Caco-2 (cell line): Measurements from ENCODE around the gene KRTAP5-3. TPM values are rescaled to one million over a fixed set of nuclear protein-coding genes. Genes with fewer than 3 reads are reported as not detected.

Source experiments
- BruUV-seq: library from RNA; stranded (reverse); fragments of 400-500 nt; replicated peaks from 2 replicates; lab custom pipeline; 2021; lab: Mats Ljungman, UMichigan
- CTCF ChIA-PET: fragments of 300-600 bp; sonication (Branson Sonifier 250); formaldehyde crosslinking; loops from one replicate; lab custom pipeline; 2022; ENCODE audit warnings: antibody characterized with exemption; lab: Charles Lee
- POLR2A ChIA-PET: fragments of 300-600 bp; sonication (Branson Sonifier 250); formaldehyde crosslinking; loops from one replicate; lab custom pipeline; 2022; ENCODE audit warnings: antibody characterized with exemption; lab: Charles Lee
- DNase-seq, 2 experiments: peaks; one replicate each; pipeline versions ENCODE4 v3.0.0 to v3.0.0-alpha.2; 2020 to 2022
- H3K27me3 ChIP-seq: replicated peaks from 2 replicates; pipeline ENCODE4 v1.6.0; 2011; ENCODE audit warnings: low read length; ENCODE audit not compliant: control insufficient read depth, insufficient read depth
- H3K36me3 ChIP-seq: 2 replicates; pipeline ENCODE4 v1.5.1; 2011; ENCODE audit warnings: low read length; ENCODE audit not compliant: control insufficient read depth, insufficient read depth
- H3K4me1 ChIP-seq: fragments of 250-450 bp; sonication (Bioruptor Pico); 2 replicates; pipeline ENCODE4 v1.5.1; 2020; ENCODE audit warnings: mild to moderate bottlenecking
- H3K4me3 ChIP-seq: 2 replicates; pipeline ENCODE4 v1.5.1; 2011; ENCODE audit warnings: low read depth, mild to moderate bottlenecking, control low read depth, low read length
- H3K9me3 ChIP-seq: fragments of 250-450 bp; sonication (Bioruptor Pico); 2 replicates; pipeline ENCODE4 v1.5.1; 2020; ENCODE audit warnings: mild to moderate bottlenecking, moderate library complexity
- H3K27ac Mint-ChIP-seq: one replicate; pipeline ENCODE4 v1.8.0; 2022; ENCODE audit warnings: mixed read lengths; ENCODE audit not compliant: unreplicated experiment
- H3K27me3 Mint-ChIP-seq: one replicate; pipeline ENCODE4 v1.8.0; 2022; ENCODE audit warnings: mixed read lengths; ENCODE audit not compliant: insufficient read depth, unreplicated experiment
- H3K36me3 Mint-ChIP-seq: one replicate; pipeline ENCODE4 v1.8.0; 2022; ENCODE audit warnings: mild to moderate bottlenecking, mixed read lengths; ENCODE audit not compliant: insufficient read depth, unreplicated experiment
- H3K4me1 Mint-ChIP-seq: one replicate; pipeline ENCODE4 v1.8.0; 2022; ENCODE audit warnings: low read depth, mixed read lengths; ENCODE audit not compliant: unreplicated experiment
- H3K4me3 Mint-ChIP-seq: one replicate; pipeline ENCODE4 v1.8.0; 2022; ENCODE audit warnings: mild to moderate bottlenecking, moderate library complexity, mixed read lengths; ENCODE audit not compliant: unreplicated experiment
- H3K9me3 Mint-ChIP-seq: one replicate; pipeline ENCODE4 v1.8.0; 2022; ENCODE audit warnings: mixed read lengths; ENCODE audit not compliant: unreplicated experiment
- CTCF ChIP-seq, 2 experiments: fragments of 200-600 bp in 1 of 2; IDR thresholded peaks; 1 replicate in 1 of 2; 2 replicates in 1 of 2; pipeline versions ENCODE4 v1.5.1 to v1.8.0; 2011 to 2022; ENCODE audit warnings: antibody characterized with exemption in 1 of 2, control low read depth in 1 of 2, inconsistent platforms in 1 of 2, low read depth in 1 of 2, low read length in 1 of 2, mild to moderate bottlenecking in 1 of 2, moderate library complexity in 1 of 2; ENCODE audit not compliant: insufficient read depth in 1 of 2, severe bottlenecking in 1 of 2, unreplicated experiment in 1 of 2
- intact Hi-C: fragments of 100-400 bp; cut with micrococcal nuclease; formaldehyde crosslinking; loops from one replicate; pipeline ENCODE4 v1.10.0; 2022; ENCODE audit not compliant: unreplicated experiment
- total RNA-seq: library from RNA; stranded (reverse); gene quantifications from 2 replicates; pipeline ENCODE4 v1.2.3, GENCODE V29; 2022

The KRTAP5-3 gene
- total RNA-seq, 1 experiment from 2014 or later, result not detected

GRCh38 chr11:1631066-1631568 lies 22.9 kb upstream of the KRTAP5-3 start:
- intact Hi-C loops, result loop anchor here (2.0 kb wide), 1 partner anchor 36 kb away; no protein-coding TSS in a partner anchor
- H3K27me3 ChIP-seq, result peaks cover 1% of the 10 kb centered on the region; the same call in 1 of the 2 replicates
- Mint-ChIP-seq H3K27ac (no peak overlapping the region), H3K9me3 (no peaks in the 10 kb centered on the region), H3K4me3 (no peak overlapping the region), H3K27me3 (peaks cover 29% of the 10 kb centered on the region), H3K36me3 (no peaks in the 10 kb centered on the region), H3K4me1 (no peaks in the 10 kb centered on the region)
- DNase-seq, result no peak
- no peaks in the 10 kb centered on the region for H3K4me1 ChIP-seq
- POLR2A ChIA-PET, result no interaction called here
- TF ChIP-seq CTCF (IDR thresholded peaks at IDR 0.05; ENCODE audit: insufficient read depth in 1 of 2, low read depth in 1 of 2, low read length in 1 of 2, severe bottlenecking in 1 of 2, unreplicated experiment in 1 of 2), result no peak
- CTCF ChIA-PET, result interaction anchor here (1.1 to 1.8 kb wide), 4 partner anchors 9 to 521 kb away, joined by 3 to 13 read pairs (median 6); no protein-coding TSS in a partner anchor
- no peaks in the 10 kb centered on the region for H3K36me3 ChIP-seq
- no TSS peak for BruUV-seq
- H3K4me3 ChIP-seq, result no peak overlapping the region
- no peaks in the 10 kb centered on the region for H3K9me3 ChIP-seq

- Histone ChIP-seq H3K9me3 (no peaks in the 10 kb centered on the region), H3K4me3 (no peak overlapping the region), H3K27me3 (peaks cover 1% of the 10 kb centered on the region; the same call in 1 of the 2 replicates), H3K4me1 (no peaks in the 10 kb centered on the region), H3K36me3 (no peaks in the 10 kb centered on the region)
- no peak overlapping the region for H3K27ac Mint-ChIP-seq
- no TSS peak for BruUV-seq
- no peak overlapping the region for H3K4me3 Mint-ChIP-seq
- no peak for TF ChIP-seq CTCF (IDR thresholded peaks at IDR 0.05; ENCODE audit: insufficient read depth in 1 of 2, low read depth in 1 of 2, low read length in 1 of 2, severe bottlenecking in 1 of 2, unreplicated experiment in 1 of 2)
- no peaks in the 10 kb centered on the region for H3K36me3 Mint-ChIP-seq
- H3K4me1 Mint-ChIP-seq, result no peaks in the 10 kb centered on the region
- ChIA-PET CTCF (interaction anchor here (1.1 to 1.8 kb wide), 4 partner anchors 10 to 522 kb away, joined by 3 to 13 read pairs (median 6); no protein-coding TSS in a partner anchor), POLR2A (no interaction called here)
- intact Hi-C loops, result loop anchor here (2.0 kb wide), 1 partner anchor 35 kb away; no protein-coding TSS in a partner anchor
- no peak for DNase-seq
- peaks cover 25% of the 10 kb centered on the region for H3K27me3 Mint-ChIP-seq
- H3K9me3 Mint-ChIP-seq, result no peaks in the 10 kb centered on the region
Measured at GRCh38 chr11:1630271-1630670, 22.0 kb upstream of the KRTAP5-3 start.

- H3K9me3 Mint-ChIP-seq, result no peaks in the 10 kb centered on the region
- no peak within 1 kb of the TSS for H3K4me3 ChIP-seq
- H3K4me3 Mint-ChIP-seq, result no peak within 1 kb of the TSS
- POLR2A ChIA-PET, result no interaction called here
- H3K27me3 ChIP-seq, result peaks cover 1% of the 10 kb centered on the region; the same call in 1 of the 2 replicates
- no TSS peak for BruUV-seq
- DNase-seq, result no peak
- H3K4me1 ChIP-seq, result no peaks in the 10 kb centered on the region
- no peaks in the 10 kb centered on the region for H3K9me3 ChIP-seq
- intact Hi-C loops, result loop anchor here (2.0 kb wide), 1 partner anchor 35 kb away; no protein-coding TSS in a partner anchor
- TF ChIP-seq CTCF (IDR thresholded peaks at IDR 0.05; ENCODE audit: insufficient read depth in 1 of 2, low read depth in 1 of 2, low read length in 1 of 2, severe bottlenecking in 1 of 2, unreplicated experiment in 1 of 2), result no peak
- H3K27ac Mint-ChIP-seq, result no peak within 1 kb of the TSS
- H3K36me3 ChIP-seq, result no peaks in the 10 kb centered on the region
- peaks cover 25% of the 10 kb centered on the region for H3K27me3 Mint-ChIP-seq
- H3K36me3 Mint-ChIP-seq, result no peaks in the 10 kb centered on the region
- no peaks in the 10 kb centered on the region for H3K4me1 Mint-ChIP-seq
- CTCF ChIA-PET, result interaction anchor here (1.1 to 1.6 kb wide), 2 partner anchors 11 to 24 kb away, joined by 4 to 8 read pairs; no protein-coding TSS in a partner anchor
Measured at GRCh38 chr11:1629326-1630185, 21.3 kb upstream of the KRTAP5-3 start, which contains the start of gene KRTAP5-5. Gene KRTAP5-5, plus strand, starts transcription at chr11:1629775. Its CDS starts 66 bp downstream, at chr11:1629841.
